Right lobe of liver (tissue), 4 donors: Measurements from ENCODE around the gene C11orf68.

Experiments used
- CTCF ChIP-seq, 4 donors: fragments of 200-600 bp in 3 of 4; fragments of 450-650 bp in 1 of 4; IDR thresholded peaks; one replicate each; pipeline versions ENCODE4 v1.5.1 to v1.8.0; 2016 to 2022; ENCODE audit warnings: antibody characterized with exemption in 4 of 4, mild to moderate bottlenecking in 2 of 4
- POLR2A ChIP-seq: fragments of 450-650 bp; IDR thresholded peaks from one replicate; pipeline ENCODE4 v1.6.1; 2017; ENCODE audit warnings: antibody characterized with exemption, mild to moderate bottlenecking
- donor health status: DM: no; HTN: no; CAD: no.
- donor health status: DM: no; HTN: no; CAD: no.
- donor health status: DM: no; HTN: yes; CAD: no.

DNA sequence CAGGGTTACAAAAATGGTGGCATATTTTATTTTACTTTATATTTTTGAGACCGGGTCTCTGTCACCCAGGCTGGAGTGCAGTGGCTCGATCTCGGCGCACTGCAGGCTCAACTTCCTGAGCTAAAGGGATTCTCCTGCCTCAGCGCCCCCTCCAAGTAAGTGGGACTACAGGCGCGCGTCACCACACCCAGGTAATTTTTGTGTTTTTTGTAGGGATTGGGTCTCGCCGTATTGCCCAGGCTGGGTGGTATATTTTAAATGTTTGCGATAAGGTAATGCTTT lies 18.0 kb downstream of the C11orf68 start:
- no peak for TF ChIP-seq CTCF (IDR thresholded peaks at IDR 0.05)
- TF ChIP-seq POLR2A, result no peak
